ENCODE results near the gene ACP4.
"Not testable (repeated sequence)": the region's sequence is repeated elsewhere in the genome, so short reads cannot be mapped to it uniquely, and the experiment has no call there.

Gene ACP4

DNA sequence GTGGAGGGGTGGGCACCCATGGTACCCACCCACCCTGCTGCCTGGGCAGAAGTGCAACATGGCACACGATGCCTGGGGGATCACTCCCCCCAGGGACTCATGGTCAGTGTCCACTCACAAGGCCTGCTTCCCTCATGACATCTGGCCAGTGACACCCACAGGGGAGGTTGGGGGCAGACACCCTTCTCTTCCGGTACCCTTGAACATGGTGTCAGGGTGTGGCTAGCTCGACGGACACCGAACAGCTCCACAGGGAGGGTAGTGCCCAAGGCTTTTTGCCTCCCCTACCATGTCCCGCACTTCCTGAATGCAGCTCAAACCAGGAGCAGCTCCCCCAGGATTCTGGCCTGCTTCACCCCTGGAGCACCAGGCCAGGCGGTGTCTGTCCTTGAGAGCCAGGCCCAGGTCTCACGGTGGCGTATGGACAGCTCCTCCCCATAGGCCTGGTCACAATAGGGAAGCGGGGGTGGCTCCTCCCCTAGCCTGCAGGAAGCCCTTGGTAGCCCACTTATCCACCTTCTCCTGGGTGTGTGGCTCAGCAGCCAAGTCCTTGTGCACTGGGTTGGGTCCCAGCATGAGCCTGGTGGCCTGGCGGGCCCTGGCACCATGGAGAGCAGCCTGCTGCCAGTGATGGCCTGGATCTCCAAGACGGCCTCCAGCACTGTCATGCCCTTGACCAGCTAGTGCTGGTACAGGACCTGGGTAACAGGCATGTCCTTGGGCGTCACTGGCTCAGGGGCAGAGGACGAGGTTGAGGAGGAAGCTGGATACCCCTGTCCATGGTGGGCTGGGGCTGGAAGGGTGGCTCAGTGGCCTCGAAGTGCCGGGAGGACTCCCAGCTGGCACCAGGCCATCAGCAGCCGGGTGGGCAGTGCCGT is 7.8 kb downstream of the ACP4 start:
- DNase-seq: no peak

DNA sequence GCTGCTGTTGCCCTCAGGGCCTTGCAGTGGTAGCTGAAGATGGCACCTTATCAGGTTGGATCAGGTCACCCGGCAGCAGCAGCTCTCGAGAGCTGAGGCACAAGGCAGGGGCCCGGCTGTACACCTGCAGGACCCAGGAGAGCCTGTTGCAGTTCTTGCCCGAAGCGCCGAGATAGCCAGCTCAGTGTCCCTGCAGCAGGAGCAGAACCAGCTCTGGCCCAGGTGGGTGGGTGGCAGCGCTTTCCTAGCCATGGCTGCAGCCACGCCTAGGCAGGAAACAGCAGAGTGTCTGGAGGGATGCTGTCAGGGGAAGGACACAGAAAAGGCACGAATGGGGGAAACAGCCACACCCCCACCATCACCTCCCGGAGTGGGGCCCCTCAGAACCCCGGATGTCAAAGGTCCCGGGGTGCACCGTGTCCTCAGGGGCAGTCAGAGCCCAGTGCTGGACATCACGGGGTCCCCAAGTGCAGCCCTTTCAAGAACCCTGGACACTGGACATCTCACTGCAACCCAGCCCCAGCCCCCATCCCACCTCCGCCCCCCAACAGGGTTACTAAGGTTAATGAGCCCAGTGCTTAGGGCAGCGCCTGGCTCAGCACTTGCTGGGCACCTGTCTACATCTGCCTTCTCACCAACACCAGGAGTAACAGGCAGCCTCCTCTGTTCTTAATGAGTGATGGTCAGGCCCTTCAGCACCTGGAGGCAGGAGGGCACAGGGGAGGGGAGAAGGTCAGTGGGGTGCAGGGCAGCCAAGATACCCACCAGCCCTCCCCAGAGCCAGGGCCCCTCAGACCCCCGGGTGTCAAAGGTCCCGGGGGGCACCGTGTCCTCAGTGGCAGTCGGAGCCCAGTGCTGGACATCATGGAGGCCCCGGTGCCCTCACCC is 8.7 kb downstream of the ACP4 start:
- DNase-seq: no peak

DNA sequence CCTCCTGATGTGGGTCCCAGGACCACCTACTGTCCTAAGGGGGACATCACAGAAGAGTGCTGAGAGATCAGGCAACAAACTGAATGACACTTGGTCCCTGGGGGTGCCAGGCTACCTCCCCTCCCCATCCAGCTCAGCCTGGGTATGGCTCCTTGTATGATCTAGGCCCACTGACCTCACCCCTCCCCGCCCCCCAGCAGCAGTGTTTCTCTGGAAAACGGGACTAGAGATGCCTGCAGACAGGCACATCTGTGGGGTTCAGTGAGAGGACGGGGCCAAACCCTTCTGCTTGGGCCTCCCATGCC is 9.3 kb downstream of the ACP4 start:
- no peak for DNase-seq

DNA sequence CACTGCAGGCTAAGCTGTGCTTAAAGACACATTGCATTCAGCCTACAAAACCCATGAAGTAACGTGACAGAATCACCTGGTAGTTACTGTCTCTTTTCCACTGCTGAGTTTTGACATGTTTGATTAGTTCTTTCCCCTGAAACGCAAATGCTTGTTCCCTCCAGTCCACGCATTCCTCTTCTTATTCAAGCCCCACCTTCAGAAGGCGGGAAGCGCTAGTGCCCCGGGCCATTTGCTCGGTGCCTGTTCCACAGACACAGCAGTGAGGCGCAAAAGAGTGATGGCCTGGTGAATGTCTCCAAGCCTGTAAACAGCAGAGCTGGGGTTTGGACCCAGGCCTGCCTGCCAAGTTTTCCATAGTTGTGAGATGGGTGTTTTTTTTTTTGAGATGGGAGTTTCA is 10.9 kb downstream of the ACP4 start:
- DNase-seq: no peak

DNA sequence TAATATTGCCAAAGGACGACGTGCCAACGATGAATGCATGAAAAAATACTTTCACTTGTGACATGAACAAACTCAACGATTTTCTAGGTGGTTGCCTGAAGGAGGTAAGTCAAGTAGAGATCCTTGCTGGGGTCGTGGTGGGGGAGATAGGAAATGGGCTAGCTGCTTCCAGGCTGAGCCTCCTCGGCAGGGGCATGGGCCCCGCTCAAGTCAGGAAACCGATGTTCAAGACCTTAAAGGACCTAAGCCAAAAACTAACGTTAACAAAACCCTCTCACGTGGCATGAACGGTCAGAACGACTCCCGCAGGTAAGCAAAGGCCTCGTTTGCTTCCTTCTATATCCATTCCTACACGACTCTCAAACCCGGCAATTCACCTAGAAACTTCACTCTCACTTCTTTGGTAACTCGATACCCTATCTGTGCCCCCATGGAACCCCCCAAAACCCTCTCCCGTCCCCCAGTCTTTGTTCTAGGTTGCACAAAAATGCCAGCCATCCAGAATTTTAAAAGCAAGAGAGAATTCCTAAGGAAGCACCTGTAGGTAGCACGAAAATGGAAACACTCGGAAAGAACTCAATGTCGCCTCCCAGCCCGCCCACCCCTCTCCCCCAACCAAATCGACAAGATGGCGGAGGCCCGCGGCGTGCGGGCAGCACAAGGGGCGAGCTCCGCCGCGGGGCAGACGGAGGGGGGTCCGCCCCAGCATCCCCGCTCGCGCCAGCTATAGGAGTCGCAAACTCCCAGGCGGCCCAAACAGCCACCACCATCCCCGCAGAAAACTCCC is 13.6 kb downstream of the ACP4 start:
- DNase-seq: peak in 1 of 2 donors; percentile 19

DNA sequence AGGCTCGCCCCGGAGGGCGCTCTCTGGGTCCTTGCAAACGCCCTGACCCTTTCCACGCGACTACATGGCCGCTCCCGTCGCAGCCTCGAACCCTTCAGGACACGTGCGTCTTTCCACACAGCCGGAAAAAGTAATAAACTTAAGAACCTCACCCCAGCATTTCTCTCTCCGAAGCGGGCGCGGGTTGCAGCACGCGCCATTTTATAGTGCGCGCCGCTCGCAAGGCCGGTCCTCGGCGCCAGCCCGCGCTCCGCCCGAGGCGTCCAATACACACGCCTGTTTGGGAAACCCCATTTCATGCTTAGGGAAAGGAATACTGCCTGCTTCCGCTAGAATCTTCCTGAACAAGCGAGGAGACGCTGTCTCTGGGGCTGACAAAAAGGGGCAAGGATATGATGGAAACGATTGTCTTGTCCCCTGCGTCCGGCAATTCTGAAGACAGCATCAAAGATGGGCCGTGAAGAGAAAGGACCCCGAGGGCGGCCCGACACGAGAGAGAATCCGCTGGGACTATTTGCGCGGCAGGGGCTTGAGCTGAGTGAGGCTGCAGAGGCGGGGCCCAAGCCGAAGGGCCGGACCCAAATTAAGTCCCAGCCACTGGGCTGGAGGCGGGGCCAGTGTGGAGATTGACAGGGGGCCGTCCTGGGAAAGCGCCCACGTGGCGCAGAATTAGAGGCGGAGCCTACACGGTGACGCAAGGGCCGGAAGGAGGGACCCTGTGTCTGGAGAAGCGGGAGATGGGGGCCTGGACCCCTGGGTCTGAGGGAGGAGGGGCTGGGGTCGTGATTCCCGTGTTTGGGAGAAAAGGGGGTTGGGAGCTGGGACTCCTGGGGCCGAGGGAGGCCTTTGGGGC is 14.4 kb downstream of the ACP4 start:
- DNase-seq: peak; percentile 98 to 99

DNA sequence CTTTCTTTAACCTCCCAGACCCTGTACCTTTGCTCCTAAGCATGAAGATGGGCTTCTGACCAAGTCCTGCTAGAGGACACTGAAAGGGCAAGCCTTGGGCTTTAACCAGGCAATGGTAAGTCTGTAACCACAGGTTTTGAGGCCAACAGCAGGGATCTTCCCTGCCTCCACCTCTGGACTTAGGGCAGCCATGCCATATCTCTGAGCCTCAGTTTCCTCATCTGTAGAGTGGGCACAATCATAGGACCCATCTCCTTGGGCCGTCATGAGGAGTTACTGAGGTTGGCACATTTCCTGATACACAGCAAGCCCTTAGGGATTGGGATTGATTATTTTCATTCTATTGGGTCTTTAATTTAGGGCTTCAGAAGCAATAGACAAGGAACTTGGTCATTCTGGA is 18.6 kb downstream of the ACP4 start:
- DNase-seq: no peak

DNA sequence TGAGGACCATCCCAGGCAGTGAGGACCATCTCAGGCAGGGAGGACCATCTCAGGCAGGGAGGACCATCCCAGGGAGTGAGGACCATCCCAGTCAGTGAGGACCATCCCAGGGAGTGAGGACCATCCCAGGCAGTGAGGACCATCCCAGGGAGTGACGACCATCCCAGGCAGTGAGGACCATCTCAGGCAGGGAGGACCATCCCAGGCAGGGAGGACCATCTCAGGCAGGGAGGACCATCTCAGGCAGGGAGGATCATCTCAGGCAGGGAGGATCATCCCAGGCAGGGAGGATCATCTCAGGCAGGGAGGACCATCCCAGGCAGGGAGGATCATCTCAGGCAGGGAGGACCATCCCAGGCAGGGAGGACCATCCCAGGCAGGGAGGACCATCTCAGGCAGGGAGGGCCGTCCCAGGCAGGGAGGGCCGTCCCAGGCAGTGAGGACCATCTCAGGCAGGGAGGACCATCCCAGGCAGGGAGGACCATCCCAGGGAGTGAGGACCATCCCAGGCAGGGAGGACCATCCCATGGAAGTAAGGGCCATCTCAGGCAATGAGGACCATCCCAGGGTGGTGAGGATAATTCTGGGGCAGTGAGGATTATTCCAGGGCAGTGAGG is 21.5 kb downstream of the ACP4 start:
- DNase-seq: not testable (repeated sequence)

DNA sequence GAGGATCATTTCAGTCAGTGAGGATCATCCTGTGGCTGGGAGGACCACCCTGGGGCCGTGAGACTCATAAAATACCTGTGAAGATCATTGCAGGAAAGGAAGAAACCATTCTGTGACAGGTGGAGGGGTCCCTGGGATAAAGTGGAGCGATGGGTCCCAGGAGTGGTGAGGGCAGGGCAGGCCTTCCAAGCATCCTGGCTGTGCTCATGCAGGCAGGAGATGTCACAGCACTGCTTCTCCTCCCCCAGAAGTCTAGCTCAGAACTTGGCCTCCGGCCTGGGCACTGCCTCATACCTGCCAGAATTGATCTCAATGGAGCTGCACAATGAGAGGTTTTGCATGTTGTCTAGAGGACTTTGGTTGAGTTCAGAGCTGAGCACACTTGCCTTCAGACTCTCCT is 22.3 kb downstream of the ACP4 start:
- no peak for DNase-seq

DNA sequence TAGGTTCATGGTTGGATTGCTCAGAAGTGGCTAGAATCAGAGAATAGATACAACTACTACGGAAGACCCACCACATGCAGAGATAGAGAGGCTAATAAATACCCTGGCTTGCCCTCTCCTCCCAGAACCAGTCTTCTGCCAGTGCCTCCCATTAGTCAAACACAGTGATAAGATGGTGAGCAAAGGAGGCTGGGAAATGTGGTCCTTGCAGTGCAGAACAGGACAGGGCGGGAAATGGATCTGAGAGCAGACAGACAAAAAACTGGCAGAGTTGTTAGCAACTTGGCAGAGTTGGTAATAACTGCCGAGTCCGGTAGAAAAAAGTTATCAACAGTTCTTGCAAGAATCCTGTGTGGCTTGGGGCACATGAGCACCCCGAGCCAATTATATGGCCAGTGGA is 24.7 kb downstream of the ACP4 start:
- no peak for DNase-seq

DNA sequence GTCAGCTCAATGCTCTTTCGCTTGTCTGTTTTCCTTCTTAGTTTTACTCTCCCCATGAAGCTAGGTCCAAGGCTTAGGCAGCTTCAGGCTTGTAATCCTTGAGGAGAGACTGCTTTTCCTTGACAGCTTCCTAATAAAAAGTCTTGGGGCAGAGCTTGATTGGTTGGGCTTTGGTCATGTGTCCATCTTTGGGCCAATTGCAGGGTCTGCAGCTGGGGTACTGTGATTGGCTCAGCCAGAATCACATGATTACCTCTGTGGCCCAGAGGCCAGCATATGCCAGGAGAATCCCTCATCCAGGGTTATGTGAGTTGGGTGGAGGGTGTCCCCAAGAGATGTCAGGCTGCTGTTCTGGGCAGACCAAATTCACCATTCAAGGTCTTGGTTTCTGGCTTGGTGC is 25.2 kb downstream of the ACP4 start:
- DNase-seq: no peak

DNA sequence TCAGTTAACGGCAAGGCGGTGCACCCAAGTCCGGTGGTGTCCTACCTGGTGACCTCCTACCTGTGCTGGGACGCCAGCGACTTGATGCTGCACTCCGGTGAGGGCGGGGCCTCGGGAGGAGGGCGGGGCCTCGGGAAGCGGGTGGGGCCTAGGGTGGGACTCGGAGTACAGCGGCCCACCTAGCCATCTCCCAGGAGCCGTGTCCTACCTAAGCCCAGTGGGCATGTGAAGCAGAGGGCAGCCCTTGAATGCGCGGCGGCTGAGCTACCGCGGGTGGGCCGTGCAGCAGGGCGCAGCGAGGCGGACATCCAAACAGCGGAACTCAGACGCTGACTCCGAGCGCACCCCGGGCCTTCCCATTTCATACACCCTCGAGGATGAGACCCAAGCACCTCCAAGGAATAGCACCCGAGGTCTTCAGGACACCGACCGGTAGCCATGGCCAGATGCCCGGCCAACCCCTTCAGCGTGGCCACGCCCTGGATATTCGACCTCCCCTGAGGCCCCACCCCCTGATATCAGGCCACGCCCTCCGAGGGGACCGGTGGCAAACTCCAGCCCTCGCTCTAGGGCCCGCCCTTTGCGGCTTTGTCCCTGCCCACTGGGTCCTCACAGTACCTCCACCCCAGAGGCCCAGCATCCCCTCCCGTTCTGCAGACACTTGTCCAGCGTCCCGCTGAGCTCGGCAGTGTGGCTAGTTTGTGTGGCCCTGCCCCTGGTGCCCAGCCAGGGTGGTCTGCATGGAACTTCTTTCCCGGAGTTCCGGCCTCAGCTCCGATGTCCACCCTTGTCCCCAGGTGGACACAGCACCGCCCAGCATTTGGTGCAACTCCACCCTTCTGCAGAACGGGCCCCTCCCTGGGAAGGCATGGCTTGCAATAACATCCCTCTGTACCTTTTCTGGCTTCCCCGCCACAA is 28.0 kb downstream of the ACP4 start:
- peak; percentile 25 to 28 for DNase-seq

DNA sequence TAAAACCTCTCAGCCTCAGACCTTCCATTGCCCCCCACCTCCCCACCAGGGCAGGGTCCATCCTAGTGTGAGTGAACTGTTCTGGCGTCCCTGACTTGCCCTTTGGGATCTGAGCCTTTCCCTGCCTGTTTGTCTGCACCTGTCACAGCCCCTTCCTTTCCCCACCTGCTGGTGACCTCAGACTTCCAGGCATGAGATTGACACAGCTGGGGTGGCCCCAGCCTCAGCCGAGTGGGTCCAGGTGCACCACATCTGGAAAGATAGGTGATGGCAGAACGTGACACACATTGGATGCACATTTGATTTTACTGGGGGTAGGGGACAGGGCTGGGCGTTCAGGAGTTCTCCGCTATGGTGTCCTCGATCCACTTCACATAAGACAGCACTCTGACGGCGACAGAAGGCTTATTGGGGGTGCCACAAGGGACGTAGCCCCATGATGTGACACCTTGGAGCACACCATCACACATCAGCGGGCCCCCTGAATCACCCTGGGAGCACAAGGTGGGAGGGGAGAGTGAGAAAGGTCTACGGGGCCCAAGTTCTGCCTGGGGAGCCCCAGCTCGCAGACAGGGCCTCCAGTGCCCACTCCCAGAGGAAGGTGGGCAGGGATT is 28.8 kb downstream of the ACP4 start:
- no peak for DNase-seq

DNA sequence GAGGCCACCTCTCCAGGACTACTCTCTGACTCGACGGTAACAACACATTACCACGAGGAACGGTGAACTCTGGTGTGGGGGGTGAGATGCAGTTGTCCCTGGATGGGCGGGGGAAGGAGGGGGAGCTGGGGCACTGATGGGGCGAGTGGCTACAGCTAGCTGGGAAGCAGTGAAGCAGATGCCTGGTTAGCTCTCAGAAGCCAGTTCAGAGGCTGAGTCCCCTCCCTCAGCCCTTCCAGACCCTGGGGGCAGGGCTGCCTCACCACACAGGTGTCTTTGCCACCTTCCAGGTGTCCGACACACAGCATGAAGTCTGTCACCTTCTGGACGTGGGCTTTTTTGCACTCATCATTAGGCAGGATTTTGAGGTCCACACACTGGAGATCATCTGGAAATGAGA is 29.4 kb downstream of the ACP4 start:
- no peak for DNase-seq

DNA sequence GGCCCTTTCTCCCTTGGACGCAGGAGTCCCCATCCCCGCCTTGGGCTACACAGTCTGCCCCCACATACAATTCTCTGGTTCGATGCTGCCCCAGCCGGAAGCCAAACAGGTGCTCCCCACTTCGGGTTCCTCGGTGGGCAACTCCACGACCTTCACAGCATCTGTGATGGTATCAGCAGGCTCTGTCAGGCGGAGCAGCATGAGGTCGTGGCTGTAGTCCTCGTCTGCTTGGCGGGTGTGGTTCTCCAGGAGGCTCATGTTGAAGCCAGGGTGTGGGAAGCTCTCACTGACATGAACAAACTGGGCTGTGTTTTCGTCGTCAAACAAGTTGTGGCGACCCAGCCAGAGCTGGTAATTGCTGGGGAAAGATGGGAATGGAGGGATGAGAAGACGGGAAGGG is 29.9 kb downstream of the ACP4 start:
- no peak for DNase-seq

DNA sequence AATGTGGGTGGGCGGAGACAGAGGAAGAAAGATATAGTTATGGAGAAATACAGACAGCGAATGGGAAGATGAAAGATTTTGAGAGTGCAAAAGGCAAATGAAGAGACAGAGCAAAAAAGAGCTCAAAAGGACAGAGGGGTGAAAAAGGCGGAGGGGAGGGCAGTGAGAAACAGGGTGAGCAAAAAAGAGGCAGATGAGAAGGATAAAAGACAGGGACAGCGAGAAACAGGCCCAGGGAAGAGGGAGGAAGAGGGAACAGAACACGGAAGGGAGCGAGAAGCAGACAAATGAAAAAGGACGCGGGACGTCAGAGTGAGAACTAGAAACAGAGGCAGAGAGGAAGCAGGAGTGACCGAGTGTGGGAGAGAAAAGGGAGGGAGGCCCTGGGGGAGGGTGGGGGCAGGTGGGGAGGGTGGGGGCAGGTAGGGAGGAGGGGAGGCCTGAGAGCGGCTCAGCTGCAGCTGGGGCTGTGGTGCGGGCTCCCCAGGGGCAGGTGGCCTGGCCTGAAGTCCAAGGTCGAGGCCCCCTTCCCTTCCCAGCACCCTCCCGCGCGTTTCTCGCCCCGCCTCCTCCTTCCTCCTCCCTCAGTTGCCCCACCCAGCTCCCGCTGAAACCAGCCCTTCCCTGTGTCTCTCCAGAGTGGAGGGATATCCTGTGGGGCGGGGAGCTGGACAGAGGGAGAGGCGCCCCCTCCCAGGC is 30.5 kb downstream of the ACP4 start:
- no peak for DNase-seq

DNA sequence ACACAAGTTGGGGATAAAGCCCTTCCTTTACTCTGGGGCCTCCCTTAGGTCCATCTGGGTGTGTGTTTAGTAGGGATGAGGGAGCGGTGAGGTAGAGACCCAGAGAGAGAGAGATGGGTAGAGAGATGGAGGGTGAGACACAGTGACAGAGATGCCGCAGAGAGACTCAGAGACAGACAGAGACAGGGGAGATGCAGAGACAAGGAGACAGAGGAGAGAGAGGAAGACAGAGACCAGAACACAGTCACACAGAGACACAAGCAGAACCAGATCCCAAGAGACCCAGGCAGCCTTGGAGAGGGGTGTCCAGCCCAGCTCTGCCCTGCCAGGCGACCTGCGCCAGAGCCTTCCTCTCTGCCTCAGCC is 31.0 kb downstream of the ACP4 start:
- DNase-seq: no peak

DNA sequence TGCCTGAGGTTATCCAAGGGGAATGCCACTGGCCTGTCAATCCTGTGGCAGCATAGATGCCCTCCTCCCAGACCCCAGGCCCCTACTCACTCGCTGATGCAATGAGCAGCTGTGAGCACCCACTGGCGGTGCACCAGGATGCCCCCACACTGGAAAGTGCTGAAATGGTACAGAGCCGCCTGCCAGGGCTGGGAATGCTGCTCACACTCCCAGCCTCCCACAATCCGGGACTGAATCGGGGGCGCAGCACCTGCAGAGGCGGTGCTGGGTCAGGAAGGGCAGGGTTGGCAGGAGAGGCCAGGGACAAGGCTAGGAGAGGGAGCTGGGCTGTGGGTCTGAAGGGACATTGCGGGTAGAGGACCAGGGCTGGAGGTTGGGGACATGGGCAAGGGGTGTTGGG is 31.4 kb downstream of the ACP4 start:
- no peak for DNase-seq

DNA sequence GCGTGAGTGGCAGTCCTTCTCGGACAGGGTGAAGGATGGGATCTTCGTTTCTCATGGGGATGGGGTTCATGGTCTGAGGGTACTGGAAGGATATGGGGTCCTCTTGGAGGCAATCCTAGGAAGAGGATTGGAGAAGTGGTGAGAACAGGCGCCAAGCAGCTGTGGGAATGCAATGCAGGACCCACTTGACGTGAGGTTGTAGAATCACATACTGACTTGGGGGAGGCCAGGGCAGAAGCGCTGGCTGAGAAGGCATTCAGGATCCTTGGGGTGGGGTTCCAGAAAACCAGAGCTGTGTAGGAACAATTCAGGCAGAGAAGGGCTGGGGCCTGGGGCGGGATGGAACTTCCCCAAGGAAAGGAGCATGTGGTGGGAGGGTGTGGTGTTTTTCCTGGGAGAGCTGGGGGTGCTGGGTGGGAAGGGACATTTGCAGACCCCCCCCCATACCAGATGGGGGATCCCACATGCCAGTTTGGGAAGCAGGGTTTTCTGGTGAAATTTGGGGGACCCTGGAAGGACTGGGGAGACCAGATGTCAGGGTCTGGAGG is 32.5 kb downstream of the ACP4 start:
- DNase-seq: no peak

Data from inflammatory macrophage (primary cell).